ENCODE results near the gene SLC35A4. TPM values are rescaled to one million over a fixed set of nuclear protein-coding genes. Genes with fewer than 3 reads are reported as not detected.
A peak's percentile ranks its signal among the peaks of the same experiment; 100 is the strongest.

SLC35A4 gene
- total RNA-seq, 6 donors from 2014 or later, result 30.4 to 92.3 (median 56.7) TPM

DNA sequence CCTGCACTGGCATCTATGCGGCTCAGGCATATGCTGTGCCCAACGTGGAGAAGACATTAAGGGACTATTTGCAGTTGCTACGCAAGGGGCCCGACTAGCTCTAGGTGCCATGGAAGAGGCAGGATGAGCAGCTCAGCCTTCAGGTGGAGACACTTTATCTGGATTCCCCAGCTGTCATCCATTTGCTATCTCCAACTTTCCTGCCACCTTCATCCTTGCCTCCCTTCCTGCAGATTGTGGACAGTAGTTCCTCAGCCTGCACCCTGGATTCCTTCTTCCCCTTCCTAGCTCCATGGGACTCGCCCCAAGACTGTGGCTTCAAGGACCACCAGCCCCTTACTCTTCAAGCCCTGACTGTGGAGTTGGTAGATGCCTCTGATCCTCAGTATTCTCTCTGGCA lies 2.0 kb downstream of the SLC35A4 start:
- DNase-seq (no peak), ATAC-seq (ENCODE audit: low FRiP score in 2 of 2) (no peak)
- Histone ChIP-seq H3K27ac (peak overlapping the region; percentile 94 to 97 (median 94)), H3K9me3 (no peaks in the 10 kb centered on the region), H3K27me3 (no peaks in the 10 kb centered on the region), H3K4me1 (peaks cover 55 to 81% (median 68%) of the 10 kb centered on the region in 4 donors), H3K36me3 (peaks cover 2 to 38% (median 16%) of the 10 kb centered on the region in 4 donors), H3K4me3 (no peak overlapping the region)
- WGBS, 2 donors, result 93% methylated on average over 3 to 5 of the region's 5 CpGs
- TF ChIP-seq, protein P1, sequence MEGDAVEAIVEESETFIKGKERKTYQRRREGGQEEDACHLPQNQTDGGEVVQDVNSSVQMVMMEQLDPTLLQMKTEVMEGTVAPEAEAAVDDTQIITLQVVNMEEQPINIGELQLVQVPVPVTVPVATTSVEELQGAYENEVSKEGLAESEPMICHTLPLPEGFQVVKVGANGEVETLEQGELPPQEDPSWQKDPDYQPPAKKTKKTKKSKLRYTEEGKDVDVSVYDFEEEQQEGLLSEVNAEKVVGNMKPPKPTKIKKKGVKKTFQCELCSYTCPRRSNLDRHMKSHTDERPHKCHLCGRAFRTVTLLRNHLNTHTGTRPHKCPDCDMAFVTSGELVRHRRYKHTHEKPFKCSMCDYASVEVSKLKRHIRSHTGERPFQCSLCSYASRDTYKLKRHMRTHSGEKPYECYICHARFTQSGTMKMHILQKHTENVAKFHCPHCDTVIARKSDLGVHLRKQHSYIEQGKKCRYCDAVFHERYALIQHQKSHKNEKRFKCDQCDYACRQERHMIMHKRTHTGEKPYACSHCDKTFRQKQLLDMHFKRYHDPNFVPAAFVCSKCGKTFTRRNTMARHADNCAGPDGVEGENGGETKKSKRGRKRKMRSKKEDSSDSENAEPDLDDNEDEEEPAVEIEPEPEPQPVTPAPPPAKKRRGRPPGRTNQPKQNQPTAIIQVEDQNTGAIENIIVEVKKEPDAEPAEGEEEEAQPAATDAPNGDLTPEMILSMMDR (IDR thresholded peaks at IDR 0.05), result no peak
- no peak for TF ChIP-seq EP300 (IDR thresholded peaks at IDR 0.05)
- no peak for TF ChIP-seq POLR2A (IDR thresholded peaks at IDR 0.05)
- TF ChIP-seq POLR2AphosphoS5 (IDR thresholded peaks at IDR 0.05), result no peak

DNA sequence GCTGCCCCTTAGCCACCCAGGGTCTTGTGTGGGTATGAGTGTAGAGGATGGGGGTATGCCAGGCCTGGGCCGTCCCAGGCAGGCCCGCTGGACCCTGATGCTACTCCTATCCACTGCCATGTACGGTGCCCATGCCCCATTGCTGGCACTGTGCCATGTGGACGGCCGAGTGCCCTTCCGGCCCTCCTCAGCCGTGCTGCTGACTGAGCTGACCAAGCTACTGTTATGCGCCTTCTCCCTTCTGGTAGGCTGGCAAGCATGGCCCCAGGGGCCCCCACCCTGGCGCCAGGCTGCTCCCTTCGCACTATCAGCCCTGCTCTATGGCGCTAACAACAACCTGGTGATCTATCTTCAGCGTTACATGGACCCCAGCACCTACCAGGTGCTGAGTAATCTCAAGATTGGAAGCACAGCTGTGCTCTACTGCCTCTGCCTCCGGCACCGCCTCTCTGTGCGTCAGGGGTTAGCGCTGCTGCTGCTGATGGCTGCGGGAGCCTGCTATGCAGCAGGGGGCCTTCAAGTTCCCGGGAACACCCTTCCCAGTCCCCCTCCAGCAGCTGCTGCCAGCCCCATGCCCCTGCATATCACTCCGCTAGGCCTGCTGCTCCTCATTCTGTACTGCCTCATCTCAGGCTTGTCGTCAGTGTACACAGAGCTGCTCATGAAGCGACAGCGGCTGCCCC lies 2.6 kb downstream of the SLC35A4 start:
- TF ChIP-seq EP300 (IDR thresholded peaks at IDR 0.05) (no peak), POLR2AphosphoS5 (IDR thresholded peaks at IDR 0.05) (no peak)
- DNase-seq (peak in 1 of 2 donors; percentile 78), ATAC-seq (ENCODE audit: low FRiP score in 2 of 2) (no peak)
- no peaks in the 10 kb centered on the region for H3K9me3 ChIP-seq
- H3K36me3 ChIP-seq, result peaks cover 2 to 32% (median 16%) of the 10 kb centered on the region in 4 donors
- H3K4me1 ChIP-seq, result peaks cover 55 to 81% (median 67%) of the 10 kb centered on the region in 4 donors
- H3K27ac ChIP-seq, result peak overlapping the region in 3 of 4 donors; percentile 37 to 97 (median 85)
- no peaks in the 10 kb centered on the region for H3K27me3 ChIP-seq
- WGBS, 2 donors, result 91 to 99% methylated on average over 11 to 22 of the region's 22 CpGs
- no peak overlapping the region for H3K4me3 ChIP-seq

GRCh38 chr5:140567871-140568270 lies 3.2 kb downstream of the SLC35A4 start:
- Histone ChIP-seq H3K4me1 (peaks cover 54 to 76% (median 62%) of the 10 kb centered on the region in 4 donors), H3K36me3 (peaks cover 2 to 32% (median 16%) of the 10 kb centered on the region in 4 donors), H3K27me3 (no peaks in the 10 kb centered on the region), H3K9me3 (no peaks in the 10 kb centered on the region), H3K4me3 (no peak overlapping the region), H3K27ac (peak overlapping the region; percentile 79 to 97 (median 86))
- DNase-seq, result peak in 1 of 2 donors; percentile 39
- no peak for ATAC-seq (ENCODE audit: low FRiP score in 2 of 2)
- TF ChIP-seq POLR2A (IDR thresholded peaks at IDR 0.05), result no peak
- TF ChIP-seq, protein P1 (IDR thresholded peaks at IDR 0.05), result no peak
- TF ChIP-seq POLR2AphosphoS5 (IDR thresholded peaks at IDR 0.05), result no peak
- TF ChIP-seq EP300 (IDR thresholded peaks at IDR 0.05), result no peak
- WGBS, 2 donors, result 100% methylated on average over 4 to 13 of the region's 13 CpGs

- ATAC-seq (ENCODE audit: low FRiP score in 2 of 2), result no peak
- H3K4me1 ChIP-seq, result peaks cover 47 to 69% (median 56%) of the 10 kb centered on the region in 4 donors
Measured at GRCh38 chr5:140568443-140569063, 3.9 kb downstream of the SLC35A4 start.

GRCh38 chr5:140569197-140569596 lies 4.6 kb downstream of the SLC35A4 start:
- no peak for ATAC-seq (ENCODE audit: low FRiP score in 2 of 2)
- no peak for TF ChIP-seq EP300 (IDR thresholded peaks at IDR 0.05)
- peak; percentile 24 to 46 for TF ChIP-seq POLR2AphosphoS5 (IDR thresholded peaks at IDR 0.05)
- H3K27me3 ChIP-seq, result no peaks in the 10 kb centered on the region
- 19 to 26% methylated on average over 4 of the region's 4 CpGs for WGBS, 2 donors
- peaks cover 45 to 65% (median 52%) of the 10 kb centered on the region in 4 donors for H3K4me1 ChIP-seq
- H3K36me3 ChIP-seq, result peaks cover 2 to 32% (median 16%) of the 10 kb centered on the region in 4 donors
- peak overlapping the region; percentile 79 to 97 (median 86) for H3K27ac ChIP-seq
- no peak for DNase-seq
- no peak overlapping the region for H3K4me3 ChIP-seq
- H3K9me3 ChIP-seq, result no peaks in the 10 kb centered on the region

More at GRCh38 chr5:140568443-140569063, 3.9 kb downstream of the SLC35A4 start:
- Histone ChIP-seq H3K4me3 (no peak overlapping the region), H3K9me3 (no peaks in the 10 kb centered on the region), H3K36me3 (peaks cover 2 to 32% (median 16%) of the 10 kb centered on the region in 4 donors), H3K27me3 (no peaks in the 10 kb centered on the region), H3K27ac (peak overlapping the region; percentile 79 to 97 (median 86))
- 90 to 100% methylated on average over 2 of the region's 2 CpGs for WGBS, 2 donors
- DNase-seq, result no peak
- TF ChIP-seq POLR2AphosphoS5 (IDR thresholded peaks at IDR 0.05), result no peak
- TF ChIP-seq, protein P1 (IDR thresholded peaks at IDR 0.05), result no peak
- TF ChIP-seq EP300 (IDR thresholded peaks at IDR 0.05), result no peak
- no peak for TF ChIP-seq POLR2A (IDR thresholded peaks at IDR 0.05)
